GM19023 (cell line): Measurements from ENCODE around the gene AARSD1.
"Not testable (repeated sequence)": the region's sequence is repeated elsewhere in the genome, so short reads cannot be mapped to it uniquely, and the experiment has no call there.

Experiments
- ATAC-seq: cut with Tn5 transposase; IDR thresholded peaks from one replicate; pipeline ENCODE4 v1.9.1; 2021; ENCODE audit warnings: mild to moderate bottlenecking, moderate library complexity; ENCODE audit not compliant: unreplicated experiment

Gene AARSD1

GRCh38 chr17:42920922-42921321 lies 43.3 kb downstream of the AARSD1 start:
- ATAC-seq: no peak

GRCh38 chr17:42920106-42920900 lies 44.0 kb downstream of the AARSD1 start:
- ATAC-seq: no peak

- not testable (repeated sequence) for ATAC-seq
Measured at GRCh38 chr17:42919522-42920077, 44.7 kb downstream of the AARSD1 start.

GRCh38 chr17:42918902-42919521 lies 45.2 kb downstream of the AARSD1 start:
- no peak for ATAC-seq

GRCh38 chr17:42917236-42917603 lies 47.0 kb downstream of the AARSD1 start:
- no peak for ATAC-seq

- not testable (repeated sequence) for ATAC-seq
Measured at GRCh38 chr17:42916388-42917235, 47.6 kb downstream of the AARSD1 start.

GRCh38 chr17:42915288-42915687 lies 49.0 kb downstream of the AARSD1 start:
- ATAC-seq: not testable (repeated sequence)

GRCh38 chr17:42913981-42914617 lies 50.2 kb downstream of the AARSD1 start:
- no peak for ATAC-seq

GRCh38 chr17:42913522-42913921 lies 50.7 kb downstream of the AARSD1 start:
- no peak for ATAC-seq

GRCh38 chr17:42908872-42909700 lies 55.2 kb downstream of the AARSD1 start:
- no peak for ATAC-seq

GRCh38 chr17:42906772-42907446 lies 57.3 kb downstream of the AARSD1 start:
- ATAC-seq: no peak

- ATAC-seq: no peak
Measured at GRCh38 chr17:42904110-42904469, 60.2 kb downstream of the AARSD1 start.

- ATAC-seq: no peak
Measured at GRCh38 chr17:42901535-42902229, 62.6 kb downstream of the AARSD1 start.
